Stimulated activated CD4-positive, alpha-beta T cell treated with anti-CD3 and anti-CD28 coated beads, TNF-alpha, amount 100 ng/mL, for 24 hours (primary cell): Measurements from ENCODE around the gene RBBP8.

Experiments used
- DNase-seq, 3 experiments: peaks; one replicate each; pipeline ENCODE4 v3.0.0-alpha.2; 2020; ENCODE audit warnings: low read depth in 3 of 3

Gene RBBP8

DNA sequence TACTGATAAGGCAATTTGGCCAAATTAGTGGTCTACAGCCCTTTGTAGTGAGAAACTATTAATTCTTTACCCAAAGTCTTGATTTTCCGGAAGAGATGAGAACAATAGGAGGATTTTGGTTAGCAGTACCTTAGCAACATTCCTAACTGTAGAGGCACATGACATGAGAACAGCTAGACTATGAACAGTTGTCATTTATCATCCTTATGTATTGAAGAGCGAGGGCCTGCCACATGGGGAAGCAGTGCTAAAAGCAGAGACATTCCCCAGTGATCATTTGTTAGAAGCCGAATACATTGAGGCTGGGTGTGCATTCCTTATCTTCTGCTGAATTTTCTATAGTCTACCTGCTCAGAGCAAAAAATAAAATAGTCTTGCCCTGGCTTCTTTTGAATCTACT lies 65.2 kb downstream of the RBBP8 start:
- no peak for DNase-seq

DNA sequence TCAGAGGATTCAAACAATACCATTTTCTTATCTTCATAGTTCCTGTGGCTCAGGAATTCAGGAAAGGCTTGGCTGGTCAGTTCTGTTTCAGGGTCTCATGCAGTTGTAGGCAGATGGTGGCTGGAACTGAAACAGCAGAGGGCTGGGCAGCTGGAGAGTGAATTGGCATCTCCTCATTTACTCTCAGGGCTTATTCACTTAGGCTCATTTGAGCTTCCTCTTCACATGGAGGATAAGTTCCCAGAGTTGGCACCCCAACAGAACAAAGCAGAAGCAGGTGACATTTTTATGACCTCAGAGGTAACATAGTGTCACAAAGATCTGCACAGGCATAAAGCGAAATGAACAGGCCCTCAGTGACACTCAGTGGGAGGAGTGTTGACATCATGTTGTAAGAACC lies 66.1 kb downstream of the RBBP8 start:
- no peak for DNase-seq

- DNase-seq = no peak
These were observed 66.5 kb downstream of the RBBP8 start for GRCh38 chr18:22999647-23000046.

- no peak for DNase-seq
These were observed 70.2 kb downstream of the RBBP8 start for GRCh38 chr18:23003289-23003688.

DNA sequence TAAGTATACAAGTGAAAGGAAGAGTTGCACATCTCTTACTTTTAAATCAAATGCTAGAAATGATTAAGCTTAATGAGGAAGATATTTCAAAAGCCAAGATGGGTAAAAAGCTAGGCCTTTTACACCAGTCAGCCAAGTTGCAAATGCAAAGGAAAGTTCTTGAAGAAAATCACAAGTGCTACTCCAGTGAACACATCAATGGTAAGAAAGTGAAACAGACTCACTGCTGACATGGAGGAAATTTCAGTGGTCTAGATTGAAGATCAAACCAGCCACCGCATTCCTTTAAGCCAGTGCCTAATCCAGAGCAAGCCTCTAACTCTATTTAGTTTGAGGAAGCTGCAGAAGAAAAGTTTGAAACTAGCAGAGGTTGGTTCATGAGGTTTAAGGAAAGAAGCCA lies 79.1 kb downstream of the RBBP8 start:
- DNase-seq = no peak

DNA sequence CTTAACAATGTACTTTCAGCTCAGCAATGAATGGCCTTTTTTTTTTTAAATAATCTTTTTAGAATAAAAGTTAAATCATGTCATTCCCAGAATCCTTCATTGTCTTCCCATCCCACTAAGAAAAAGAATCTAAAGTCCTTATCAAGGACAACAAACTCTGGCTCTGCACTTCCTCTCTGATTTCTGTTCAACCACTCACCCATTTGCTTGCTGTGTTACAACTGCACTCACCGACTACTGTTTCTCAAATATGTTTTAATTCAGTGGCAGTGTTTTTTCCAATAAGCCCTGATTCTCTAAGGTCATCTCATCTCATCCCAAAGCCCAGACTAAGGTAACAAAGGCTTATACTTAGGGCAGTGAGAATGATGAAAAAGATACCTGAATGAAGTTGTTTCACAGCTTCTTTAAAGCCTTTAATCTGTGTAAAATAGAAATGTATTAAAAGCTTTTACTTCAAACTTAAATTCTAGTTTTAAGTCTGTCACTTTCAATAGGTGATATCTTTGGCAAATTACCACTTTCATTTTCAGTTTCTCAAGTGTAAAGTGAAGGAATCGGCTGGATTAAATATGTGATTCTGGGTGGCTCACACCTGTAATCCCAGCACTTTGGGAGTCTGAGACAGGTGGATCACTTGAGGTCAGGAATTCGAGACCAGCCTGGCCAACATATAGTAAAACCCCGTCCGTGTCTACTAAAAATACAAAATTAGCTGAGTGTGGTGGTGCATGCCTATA lies 87.6 kb downstream of the RBBP8 start:
- DNase-seq = no peak

DNA sequence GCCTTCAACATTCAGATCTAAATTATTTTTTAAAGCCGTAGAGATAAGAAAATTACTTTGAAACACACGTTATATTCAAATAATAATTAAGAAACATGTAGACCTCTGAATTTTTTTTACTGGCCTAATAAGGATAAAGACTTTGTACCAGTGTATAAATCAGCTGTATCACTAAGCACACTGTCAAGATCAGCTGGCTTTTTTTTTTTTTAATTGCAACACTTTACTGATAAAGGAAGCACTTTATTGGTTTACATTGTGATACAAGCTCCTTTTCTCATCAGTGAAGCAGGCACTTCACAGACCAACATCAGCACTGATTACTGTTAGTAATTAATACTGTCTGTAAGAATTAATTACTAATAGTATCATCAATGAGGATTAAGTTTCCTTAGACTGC lies 88.5 kb downstream of the RBBP8 start:
- DNase-seq = no peak

GRCh38 chr18:23032030-23032582 lies 99.0 kb downstream of the RBBP8 start:
- no peak for DNase-seq

DNA sequence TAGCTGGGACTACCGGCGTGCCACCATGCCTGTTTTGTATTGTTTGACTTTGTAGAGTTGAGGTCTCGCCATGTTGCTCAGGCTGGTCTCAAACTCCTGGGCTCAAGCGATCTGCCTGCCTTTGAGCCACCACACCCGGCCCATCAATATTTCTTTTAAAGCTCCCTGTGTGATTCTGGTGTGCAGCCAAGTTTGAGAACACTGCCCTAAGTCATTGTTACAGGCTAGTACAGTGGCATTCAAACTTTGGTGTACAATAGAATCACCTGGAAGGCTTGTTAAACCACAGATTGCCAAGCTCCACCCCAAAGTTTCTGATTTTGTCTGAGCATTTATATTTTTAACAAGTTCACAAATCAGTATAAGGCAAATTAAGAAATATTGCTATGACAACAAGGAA lies 99.9 kb downstream of the RBBP8 start:
- DNase-seq = no peak

GRCh38 chr18:23036660-23037201 lies 103.6 kb downstream of the RBBP8 start:
- DNase-seq = no peak

DNA sequence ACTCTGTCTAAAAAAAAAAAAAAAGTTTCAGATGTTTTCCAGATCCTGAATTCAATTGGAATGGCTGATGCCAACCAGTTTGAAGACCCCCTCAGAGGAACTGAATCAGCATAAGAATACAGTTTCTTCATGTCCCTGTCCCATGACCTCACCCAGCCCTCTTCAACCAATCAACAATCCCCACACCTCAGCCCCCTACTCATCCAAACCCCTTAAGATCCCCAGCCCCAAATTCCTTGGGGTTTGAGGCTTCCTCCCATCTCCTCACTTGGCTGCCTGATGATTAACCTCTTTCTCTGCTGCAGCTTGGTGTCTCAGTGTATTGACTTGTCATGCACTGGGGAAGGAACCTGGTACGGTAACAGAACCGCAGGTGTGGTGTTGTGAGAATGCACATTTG lies 104.5 kb downstream of the RBBP8 start:
- no peak for DNase-seq

DNA sequence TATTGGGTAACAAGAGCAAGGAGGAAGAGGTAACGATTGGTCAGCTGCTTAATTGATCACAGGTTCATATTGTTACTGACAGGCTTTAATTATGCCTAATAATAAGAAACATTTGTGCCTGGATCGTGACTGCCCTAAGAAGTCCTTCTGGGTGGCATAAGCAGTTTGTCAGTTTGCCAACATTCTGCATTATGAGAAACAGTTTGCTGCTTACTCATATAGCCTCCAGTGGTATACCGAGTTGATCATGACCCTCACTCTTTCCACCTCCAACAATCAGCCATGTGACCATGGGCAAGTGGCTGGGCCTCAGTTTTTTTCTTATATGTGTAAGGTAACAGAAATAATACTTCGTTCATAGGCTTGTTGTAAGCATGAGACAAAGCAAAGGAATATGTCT lies 105.6 kb downstream of the RBBP8 start:
- no peak for DNase-seq

GRCh38 chr18:23042133-23042532 lies 109.0 kb downstream of the RBBP8 start:
- DNase-seq = no peak

- DNase-seq = no peak
These were observed 110.8 kb downstream of the RBBP8 start for GRCh38 chr18:23043803-23044376.

DNA sequence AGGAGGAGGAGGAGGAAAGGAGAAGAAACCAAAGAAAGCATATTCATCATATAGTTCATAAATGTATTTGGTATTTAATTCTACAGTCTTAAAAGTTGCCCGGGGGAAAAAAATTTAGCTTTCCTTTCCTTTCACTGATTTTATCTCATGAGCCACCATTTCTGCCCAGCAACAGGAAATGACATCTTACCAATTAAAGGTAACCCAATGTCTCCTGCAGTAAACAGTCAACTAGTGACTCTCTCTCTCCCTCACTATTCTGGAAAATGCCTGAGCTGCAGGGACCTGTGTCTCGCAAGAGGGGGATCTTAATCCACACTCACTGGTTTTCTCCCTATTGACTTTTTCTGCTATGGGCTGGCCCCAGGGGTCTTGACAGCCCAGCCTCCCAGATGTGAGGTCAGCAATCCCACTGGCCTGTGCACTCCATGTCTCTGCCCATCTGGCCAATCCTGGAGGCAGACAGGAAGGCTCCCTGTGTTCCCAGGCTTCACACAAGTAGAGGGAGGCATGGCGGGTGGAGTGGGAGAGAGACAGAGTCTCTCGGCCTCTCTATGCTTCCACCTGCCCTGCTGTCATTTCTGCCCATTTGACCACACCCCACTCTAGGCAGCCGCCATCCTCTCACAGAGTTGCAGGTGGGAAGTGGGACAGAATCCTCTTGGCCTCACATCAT lies 116.7 kb downstream of the RBBP8 start:
- no peak for DNase-seq

- no peak for DNase-seq
These were observed 120.8 kb downstream of the RBBP8 start for GRCh38 chr18:23053776-23054457.

- DNase-seq = no peak
These were observed 121.4 kb downstream of the RBBP8 start for GRCh38 chr18:23054553-23054952.

DNA sequence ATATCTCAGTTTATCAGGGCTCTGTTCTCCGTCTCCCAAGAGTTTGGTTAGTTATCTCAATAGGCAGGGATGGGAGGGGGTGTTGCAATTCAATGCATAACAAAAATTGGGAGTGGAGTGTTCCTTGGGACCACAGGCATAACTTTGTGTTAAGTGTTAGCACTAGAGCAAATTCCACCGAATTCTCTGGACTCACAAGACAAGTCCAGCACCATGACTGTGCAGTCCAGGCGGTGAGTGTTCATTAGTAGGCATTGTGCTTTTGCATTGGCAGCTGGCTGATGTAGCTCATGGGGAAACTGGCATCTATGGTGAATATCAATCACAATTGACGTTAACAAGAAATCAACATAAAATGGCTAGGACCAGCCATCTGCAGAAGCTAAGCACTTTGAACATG lies 123.2 kb downstream of the RBBP8 start:
- no peak for DNase-seq

DNA sequence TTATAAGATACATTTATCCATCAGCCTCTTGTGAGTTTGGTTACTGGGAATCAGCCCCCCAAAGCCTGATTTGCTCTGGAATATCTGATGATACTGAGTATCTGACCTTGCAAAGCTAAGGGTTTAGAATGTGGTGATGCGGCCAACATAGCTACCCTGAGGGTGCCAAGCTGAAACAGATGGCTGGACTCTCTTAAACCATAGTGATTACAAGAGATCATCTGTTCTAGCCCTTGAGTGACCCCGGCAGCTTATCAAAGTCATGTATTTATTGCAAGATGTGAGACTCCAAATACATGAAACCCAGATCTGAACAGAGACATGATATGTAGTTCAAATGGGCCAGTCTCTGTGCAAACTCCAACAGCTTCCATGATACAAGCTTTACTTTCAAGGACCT lies 124.0 kb downstream of the RBBP8 start:
- no peak for DNase-seq

DNA sequence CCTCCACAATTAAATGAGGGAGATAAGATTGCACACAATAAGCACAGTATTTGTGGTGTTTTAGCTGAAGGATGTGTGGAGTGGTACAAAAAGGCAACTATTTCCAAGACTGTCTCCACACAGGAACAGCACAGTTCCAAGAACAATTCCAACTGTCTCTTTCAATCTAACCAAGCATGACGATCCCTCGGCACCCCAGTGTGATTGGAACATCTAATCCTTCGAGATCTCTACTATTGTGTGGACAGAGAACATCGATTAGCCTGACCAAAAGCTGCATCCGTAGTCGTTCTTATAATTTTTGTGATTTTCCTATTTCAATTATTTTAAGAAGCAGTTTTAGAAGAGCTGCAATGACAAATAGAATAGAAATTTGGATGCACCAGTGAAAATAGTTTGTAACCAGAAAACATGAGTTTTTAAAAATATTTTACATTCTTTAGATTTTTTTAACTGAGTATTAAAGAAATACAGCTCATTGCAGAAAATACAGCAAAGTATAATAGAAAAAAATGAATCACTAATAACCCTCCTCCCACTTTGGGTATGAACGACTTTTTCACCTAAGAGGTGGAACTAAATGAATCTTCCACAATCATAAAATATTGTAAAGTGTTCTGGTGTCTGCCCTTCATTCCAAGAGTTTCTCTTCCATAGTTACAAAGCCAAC lies 125.8 kb downstream of the RBBP8 start:
- DNase-seq = no peak
